Measurements from ENCODE around the gene AUNIP.

The AUNIP gene

DNA sequence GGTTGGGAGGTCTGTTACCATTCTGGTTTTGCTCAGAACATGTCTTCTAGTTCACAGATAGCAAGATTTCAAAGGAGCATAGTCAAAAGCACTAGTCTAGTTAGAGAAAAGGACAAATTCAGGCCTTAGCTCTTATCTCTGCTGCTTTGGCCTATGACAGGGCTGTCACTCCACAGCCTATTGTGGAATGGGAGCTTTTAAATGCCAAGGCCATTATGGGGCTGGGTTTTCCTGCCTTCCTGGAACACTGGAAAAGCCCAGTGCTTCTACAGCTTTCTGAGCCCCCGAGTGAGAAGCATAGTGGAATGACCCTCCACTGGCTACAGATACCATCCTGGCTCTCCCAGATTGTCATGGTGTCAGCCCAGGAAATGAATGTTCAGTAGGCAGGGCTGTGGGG lies 30.2 kb downstream of the AUNIP start:
- DNase-seq (ENCODE audit: low read depth in 2 of 2): no peak

DNA sequence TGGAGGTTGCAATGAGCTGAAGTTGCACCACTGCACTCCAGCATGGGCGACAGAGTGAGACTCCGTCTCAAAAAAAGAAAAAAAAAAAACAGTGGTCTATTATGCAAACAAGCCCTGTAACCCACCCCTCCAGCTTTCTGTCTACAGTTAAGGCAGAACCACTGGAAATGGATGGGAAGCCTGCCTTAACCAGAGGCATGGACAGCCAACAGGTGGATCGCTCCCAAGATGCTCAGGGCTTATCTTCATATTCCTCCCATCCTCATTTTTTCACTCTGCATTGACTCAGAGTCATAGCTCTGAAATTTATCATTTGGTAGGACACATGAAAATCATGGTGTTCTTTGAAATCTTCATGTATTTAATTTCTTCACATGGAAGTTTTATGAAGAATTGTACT lies 30.8 kb downstream of the AUNIP start:
- no peak for DNase-seq (ENCODE audit: low read depth in 2 of 2)

DNA sequence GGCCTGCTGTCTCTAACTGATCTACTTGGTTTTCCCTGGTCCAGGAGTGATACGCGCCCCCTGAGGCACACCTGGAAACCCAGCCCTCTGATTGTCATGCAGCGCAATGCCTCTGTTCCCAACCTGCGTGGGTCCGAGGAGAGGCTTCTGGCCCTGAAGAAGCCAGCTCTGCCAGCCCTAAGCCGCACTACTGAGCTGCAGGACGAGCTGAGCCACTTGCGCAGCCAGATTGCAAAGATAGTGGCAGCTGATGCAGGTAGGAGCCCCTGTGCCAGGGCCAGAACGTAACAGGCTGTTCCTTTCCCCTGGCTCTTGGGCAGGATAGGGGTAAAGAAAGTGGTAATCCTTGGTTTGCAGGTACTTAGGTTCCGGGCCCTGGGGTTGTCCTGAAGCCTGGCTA lies 32.7 kb downstream of the AUNIP start:
- no peak for DNase-seq (ENCODE audit: low read depth in 2 of 2)

DNA sequence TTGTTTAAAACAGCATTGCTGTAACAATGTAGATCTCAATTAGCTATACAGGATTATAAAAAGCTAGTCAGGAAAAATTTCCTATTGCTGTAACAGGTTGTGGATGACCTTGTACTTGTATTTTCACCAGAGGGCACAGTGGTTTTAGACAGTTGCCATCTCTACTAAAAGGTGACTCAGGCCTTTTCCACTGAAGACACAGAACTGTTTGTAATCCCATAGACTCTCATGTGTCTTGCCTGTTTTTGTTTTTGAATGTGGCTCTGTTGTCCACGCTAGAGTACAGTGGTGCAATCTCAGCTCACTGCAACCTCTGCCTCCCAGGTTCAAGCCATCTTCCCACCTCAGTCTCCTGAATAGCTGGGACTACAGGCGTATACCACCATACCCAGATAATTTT lies 33.7 kb downstream of the AUNIP start:
- DNase-seq (ENCODE audit: low read depth in 2 of 2): no peak

DNA sequence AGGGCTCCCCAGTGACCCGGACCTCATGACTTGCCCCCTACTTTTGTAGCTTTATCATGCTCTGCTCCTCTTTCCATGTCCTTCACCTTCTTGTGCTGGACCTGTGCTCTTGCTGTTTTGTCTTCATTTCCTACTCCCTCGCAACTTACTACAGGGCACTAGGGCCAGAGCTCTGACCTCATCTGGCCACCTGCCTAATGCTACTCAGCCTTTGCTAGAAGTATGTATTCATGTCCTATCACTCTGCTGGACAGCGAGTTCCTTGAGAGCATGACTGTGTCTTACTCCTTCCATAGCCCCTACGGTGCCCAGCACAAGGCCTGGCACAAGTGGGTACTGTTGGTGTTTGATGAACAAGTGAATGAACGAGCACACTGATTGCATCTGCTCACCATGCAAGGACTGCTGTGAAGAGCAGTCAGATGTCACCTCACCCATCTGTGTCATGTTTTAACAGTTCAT lies 37.6 kb downstream of the AUNIP start:
- no peak for DNase-seq (ENCODE audit: low read depth in 2 of 2)

DNA sequence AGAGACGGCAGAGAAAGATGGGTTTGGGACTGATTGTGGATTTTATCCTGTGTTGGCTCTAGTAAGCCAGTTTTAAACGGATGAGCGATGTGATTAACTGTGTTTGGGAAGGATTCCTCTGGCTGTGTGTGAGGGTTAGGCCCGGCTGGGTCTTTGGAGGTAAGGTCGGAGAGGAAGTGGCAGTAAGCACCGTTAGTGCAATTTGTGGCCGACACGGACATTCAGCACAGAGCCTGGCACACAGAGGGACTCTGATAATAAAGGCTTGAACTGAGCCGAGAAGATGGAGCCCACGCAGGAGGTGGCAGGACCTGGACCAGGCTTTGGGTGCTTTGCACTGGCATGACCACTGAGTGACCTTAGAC lies 38.2 kb downstream of the AUNIP start:
- no peak for DNase-seq (ENCODE audit: low read depth in 2 of 2)

DNA sequence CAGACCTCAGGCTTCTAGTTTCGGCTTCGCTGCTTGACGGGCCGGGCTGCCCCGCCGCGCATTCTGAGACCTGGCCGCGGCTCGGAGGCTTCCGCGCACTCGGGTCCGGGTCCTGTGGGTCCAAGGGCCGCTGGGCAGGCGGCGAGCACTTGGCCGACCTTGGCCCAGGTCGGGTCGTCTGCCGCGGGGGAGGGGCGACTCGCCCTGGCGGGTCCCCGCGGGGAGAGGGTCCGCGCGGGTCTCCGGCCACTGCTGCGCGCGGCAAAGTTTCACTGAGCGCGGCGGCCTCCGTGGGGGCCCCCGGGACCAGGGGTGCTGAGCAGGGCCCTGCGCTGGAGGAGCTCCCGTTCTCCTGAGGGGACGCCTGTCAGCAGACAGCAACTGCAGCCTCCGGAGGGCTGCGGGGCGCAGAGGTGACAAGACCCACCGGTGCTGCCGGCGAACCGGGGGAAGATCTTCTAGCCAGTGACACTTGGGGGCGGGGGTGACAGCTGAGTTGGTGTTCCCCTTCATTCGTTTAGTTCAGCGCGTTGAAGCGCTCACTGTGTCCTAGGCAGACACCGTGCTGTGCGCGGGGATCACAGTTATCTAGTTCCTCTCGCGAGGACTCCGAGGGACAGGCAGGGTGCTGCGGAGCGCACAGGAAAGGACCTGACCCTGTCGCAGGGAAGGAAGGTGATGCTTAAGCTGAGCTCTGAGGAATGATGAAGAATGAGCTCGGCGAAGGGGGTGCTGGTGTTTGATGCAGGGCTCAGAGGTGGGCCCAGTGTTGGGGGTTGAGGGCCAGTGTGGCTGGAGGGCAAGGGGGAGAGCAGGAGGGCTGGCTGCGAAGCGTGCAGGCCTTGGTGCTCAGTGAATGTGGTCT lies 38.8 kb downstream of the AUNIP start:
- peak; percentile 47 to 49 for DNase-seq (ENCODE audit: low read depth in 2 of 2)

DNA sequence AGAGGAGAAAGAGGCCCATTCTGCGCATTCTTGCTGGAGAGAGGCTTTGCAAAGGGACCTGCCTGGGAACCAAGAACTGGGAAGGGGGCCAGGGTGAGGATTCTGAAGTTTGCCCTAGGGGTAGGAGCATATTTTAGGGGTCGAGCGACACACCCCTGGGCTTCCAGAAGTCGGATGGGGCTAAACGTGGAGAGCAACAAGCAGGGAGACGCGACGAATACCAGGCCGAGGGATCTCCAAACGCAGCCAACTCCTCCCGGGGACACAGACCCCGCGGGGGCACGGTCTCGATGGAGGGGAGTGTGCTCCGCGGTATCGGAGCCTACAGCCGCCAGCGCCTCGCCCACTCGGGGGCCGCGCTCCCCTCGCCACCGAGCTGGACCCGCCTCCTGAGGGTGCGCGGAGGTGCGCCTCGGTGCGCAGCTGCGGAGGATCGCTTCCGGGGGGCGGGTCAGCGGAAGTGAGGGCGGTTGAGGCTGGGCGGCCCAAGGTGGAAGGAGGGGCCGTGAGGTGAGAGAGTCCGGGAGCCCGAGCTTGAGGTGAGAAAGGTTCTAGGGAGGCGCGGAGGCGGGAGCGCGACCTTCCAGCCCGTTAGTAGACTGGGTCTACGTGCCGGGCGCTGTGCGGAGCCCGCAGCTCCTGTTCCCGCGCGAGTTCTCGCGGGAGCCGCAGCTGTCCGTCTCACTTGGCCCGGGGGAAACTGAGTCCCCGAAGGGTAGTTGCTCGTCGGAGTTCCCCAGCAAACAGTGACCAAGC lies 39.6 kb downstream of the AUNIP start, which contains the start of gene MTFR1L:
Gene MTFR1L, plus strand, starts transcription at position 464 of the 756 bp plus-strand sequence. CDS start 3,151 bp downstream, outside the sequence.
- peak; percentile 89 to 93 for DNase-seq (ENCODE audit: low read depth in 2 of 2)

DNA sequence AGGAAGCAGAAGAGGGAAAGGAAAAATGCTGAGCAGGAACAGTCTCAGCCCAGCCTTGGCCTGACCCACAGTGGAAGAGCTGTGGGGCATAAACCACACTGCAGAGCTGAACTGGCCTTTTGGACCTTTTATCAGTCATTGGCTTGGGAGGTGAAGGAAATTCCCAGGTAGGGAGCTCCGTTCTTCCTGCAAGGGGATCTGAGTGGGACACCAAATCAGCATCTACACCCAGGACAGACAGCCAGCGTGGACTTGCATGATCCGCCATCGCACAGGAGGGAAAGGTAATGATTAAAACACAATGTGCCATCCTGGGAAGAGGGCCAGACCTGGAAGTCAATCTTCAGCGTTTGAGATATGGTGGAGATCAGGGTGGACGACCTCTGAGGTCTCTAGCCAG lies 40.7 kb downstream of the AUNIP start:
- DNase-seq (ENCODE audit: low read depth in 2 of 2): no peak

DNA sequence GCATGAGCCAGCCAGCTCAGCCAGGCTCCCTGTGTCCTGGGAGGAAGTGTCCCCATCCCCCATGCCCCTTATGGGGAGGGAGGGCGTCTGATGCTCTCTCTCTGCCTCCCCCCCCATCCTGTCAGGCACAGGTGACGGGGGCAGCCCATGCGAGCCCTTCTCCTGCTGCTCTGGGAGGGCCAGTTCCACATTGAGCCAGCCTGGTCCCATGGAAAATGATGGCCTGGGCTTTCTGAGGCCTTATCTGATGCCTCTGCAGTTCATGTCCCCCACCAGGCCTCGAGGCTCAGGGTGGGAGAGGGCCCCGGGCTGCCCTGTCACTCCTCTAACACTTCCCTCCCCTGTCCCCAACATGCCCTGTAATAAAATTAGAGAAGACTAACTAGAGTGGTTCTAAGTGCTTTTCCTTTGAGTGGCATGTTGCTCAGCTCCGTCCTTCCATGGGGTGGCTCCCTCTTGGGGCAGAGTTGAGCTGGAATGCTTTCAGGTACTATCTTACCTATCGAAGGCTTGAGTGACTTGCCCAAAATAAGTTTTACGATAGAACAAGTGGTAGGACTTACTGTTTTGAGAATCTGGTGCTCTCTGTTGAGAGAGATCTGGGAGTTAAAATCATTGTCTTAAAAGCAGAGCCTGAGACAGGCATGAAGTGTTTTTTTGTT lies 41.3 kb downstream of the AUNIP start:
- DNase-seq (ENCODE audit: low read depth in 2 of 2): no peak

DNA sequence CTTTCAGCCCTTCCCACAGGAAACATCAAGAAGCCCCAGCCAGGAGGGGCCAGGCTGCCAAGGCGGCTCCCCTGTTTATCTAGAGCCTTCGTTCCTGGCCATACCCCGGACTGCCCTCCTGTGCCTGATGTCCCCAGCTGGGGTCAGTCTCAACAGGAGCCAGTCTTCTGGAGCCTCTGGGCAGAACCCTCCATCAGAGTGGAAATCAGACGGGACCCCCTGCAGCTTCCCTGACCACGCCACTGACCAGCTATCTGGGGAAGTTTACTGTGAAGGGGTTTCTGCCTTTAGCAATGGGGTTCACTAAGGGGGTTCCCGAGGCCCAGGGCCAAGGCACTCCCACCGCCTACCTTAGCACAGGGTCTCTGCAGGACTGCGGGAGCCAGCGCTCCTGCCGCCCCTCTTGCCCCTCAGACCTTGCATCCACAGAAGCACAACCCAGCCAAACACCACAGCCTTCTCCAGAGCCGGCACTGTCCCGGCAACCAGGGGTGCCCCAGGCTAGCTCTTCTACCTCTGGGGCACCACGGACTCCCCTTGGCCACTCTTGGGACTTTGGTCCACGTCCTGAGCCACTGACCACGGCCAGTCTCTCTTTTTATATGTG lies 43.0 kb downstream of the AUNIP start:
- DNase-seq (ENCODE audit: low read depth in 2 of 2): no peak

DNA sequence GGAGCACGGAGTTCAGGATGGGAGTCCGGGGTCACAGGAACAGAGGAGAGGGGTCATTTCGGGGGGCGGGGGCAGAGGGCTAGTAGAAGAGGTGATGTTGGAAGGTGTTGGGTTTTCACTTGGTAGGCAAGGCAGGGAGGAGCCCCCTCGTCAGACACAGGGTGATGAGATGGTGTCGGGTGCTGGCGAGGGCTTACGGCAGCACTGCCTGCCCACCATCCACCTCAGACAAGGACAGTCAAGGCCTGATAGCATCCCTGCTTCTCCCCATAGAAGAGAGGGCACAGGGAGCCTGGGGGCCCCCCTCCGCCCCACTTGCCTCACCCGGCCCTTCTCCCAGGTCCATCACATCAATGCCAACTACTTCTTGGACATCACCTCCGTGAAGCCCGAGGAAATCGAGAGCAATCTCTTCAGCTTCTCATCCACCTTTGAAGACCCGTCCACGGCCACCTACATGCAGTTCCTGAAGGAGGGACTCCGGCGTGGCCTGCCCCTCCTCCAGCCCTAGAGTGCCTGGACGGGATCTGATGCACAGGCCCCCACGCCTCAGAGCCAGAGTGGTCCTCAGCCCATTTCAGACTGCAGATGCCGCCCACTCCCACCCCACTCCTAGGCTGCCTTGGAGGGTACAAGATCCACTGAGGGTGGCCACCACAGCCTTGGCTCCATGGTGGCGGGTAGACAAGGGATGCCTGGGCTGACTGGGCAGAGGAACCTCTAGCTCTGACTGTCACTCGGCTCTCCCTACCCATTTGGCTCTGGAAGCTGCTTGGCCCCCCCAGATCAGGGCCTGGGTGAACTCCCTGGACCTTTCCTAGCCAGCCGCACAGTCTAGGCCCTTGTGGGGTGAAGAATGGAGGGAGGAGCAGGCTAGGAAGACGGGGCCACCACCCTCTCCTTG lies 43.8 kb downstream of the AUNIP start:
- DNase-seq (ENCODE audit: low read depth in 2 of 2): no peak

DNA sequence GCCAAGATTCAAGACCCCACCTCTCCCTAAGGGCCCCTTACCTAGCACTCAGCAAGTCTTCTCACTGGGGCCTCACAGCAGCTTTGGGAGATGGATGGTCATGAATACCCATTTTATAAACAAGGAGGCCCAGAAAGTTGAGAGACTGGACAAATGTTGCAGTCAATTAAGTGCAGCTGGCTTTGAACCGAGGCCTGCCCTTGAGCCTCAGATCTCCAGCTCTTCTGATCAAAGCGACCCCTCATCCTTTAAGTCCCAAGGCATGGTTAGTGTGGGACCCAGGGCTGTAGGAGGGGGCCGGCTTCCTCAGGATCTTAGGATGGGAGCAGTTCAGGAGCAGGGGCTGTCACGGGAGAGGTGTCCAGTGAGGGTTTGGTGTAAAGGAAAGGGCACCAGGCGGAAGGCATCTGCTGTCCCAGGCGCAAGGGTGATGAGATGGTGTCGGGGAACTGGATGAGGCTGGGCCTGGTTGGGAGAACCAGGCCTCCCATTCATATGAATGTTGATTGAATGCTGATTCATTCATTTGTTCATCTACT lies 44.6 kb downstream of the AUNIP start:
- no peak for DNase-seq (ENCODE audit: low read depth in 2 of 2)

DNA sequence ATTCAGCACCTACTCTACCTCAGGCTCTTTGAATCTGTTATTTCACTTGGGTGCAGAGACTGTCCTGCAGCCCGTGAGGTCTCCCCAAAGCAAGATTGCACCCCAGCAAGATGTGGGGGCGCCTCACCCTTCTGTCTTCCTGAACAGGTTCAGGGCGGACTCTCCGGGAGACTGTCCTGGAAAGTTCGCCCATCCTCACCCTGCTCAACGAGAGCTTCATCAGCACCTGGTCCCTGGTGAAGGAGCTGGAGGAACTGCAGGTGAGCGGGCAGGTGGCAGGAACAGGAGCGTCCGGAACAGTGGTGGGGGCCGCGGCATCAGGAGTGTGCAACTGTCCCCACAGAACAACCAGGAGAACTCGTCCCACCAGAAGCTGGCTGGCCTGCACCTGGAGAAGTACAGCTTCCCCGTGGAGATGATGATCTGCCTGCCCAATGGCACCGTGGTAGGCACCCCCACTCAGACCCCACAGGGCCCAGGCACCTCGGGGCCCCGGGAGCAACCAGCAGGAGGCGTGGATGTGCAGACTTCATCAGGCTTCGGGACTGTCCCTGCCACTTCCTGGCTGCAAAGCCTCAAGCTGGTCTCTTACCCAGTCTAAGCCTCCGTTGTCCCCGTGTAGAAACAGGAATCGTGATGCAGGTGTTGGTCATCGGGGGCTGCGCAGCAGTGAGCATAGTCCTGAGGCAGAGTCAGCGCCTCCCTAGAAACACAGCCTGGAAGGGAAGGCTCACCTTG lies 45.4 kb downstream of the AUNIP start:
- no peak for DNase-seq (ENCODE audit: low read depth in 2 of 2)

DNA sequence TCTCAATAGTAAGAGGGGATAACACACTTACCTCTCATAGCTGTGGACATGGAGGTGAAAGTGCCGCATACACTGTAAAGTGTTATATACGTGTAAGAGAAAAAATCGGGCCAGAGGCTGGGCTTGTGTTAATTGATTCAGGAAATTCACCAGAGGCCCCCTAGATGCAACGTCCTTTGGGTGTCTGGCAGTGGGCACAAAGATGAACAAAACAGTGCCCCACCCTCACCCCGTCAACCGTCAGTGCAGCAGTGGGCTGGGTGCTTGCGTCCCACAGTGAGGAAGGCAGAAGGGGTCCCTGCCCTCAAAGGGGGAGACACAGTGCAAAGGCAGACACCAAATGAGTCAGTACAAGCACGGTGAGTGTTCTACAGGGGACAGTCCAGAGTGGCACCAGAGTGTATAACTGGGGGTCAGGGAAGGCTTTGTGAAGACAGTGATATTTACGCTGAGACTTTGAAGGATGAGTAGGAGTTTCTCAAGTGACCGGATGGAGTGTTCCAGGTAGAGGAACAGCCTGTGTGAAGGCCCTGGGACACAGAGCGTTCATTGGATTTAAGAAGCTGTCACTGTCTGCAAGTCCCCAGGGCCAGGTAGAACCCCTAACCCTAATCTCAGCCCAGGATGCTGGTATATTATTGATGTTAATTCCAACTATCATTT lies 46.1 kb downstream of the AUNIP start:
- DNase-seq (ENCODE audit: low read depth in 2 of 2): no peak

DNA sequence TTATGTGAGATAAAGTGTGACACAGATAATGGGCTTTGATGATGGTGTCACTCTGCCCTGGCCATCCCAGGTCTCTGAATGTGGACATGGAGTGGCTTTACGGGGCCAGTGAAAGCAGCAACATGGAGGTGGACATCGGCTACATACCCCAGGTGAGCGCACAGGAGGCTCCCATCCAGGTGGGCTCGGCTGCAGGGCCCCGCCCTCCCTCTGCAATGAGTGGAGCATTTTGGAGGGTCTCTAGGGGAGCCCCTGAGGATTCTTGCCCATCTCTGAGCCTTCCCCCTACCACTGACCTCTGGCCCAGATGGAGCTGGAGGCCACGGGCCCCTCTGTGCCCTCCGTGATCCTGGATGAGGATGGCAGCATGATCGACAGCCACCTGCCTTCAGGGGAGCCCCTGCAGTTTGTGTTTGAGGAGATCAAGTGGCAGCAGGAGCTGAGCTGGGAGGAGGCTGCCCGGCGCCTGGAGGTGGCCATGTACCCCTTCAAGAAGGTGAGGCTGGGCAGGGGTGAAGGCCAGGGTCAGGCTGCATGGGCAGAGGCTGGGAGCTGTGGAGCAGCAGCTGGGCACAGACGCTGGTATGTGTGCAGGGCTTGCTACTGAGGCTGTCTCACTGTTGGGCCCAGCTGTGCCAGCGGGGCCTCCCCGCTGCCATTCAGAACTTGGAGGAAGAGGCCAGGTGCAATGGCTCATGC lies 47.7 kb downstream of the AUNIP start:
- DNase-seq (ENCODE audit: low read depth in 2 of 2): no peak

DNA sequence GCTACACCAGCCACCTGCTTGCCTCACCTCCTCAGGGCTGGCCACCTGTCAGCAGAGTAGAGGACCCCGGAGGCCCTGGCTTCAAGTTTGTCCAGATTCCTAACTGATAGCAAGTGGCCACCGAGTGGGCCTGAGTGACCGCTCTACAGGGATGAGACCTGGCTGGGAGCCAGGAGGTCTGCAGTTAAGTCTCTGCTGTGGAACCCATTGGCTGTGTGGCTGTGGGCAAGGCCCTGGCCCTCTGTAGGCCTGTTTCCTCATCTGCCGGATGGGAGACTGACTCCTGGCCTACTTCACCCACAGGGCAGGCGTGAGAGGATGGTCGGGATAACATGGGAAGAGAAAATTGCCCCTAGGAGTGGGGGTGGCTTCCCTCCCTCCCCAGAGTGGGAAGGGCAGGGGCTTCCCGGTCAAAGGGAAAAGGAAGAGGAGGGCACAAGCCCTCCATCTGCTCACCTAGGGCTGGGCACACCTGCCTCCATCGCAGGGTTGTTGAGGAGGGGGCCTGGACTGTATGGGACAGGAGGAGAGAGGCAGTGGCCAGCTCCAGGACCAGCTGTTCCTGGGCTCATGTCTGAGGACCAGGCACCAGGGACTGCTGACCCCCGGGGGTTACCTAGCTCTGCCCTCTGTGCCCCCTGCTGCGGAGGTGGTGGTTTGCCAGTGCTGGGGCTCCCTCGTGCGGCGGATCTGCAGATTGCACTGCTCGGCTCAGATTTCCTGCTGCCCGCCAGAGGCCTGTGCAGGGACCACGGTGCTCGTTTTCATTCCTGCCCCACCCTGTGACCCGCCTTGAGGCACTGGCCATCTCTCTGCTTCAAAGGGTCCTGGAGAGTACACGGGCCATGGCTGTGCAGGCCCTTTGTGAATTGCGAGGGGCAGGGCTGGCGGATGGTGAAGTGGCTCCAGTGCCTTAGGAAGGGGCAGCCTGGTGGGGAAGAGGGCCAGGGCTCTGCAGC lies 48.6 kb downstream of the AUNIP start:
- peak; percentile 70 to 75 for DNase-seq (ENCODE audit: low read depth in 2 of 2)

DNA sequence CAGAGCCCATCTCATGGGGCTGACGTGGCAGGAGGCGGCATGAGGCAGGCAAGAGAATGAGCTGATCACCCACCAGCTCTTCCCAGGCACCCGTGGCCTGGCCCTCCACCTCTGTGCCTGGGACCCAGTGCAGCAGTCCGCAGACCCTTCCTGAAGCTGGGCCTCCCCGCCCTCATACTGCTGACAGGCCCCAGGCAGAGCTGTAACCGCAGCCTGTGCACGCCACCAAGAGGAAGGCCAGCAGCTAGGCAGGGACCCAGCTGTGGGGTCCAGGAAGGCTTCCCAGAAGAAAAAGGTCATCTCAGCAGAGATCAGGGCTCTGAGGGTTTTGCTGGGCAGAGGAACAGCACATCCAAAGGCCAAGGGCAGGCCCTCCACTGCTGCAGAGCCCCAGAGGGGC lies 49.3 kb downstream of the AUNIP start:
- DNase-seq (ENCODE audit: low read depth in 2 of 2): no peak
